HepG2 (cell line): ENCODE data around the gene CD19. TPM values are rescaled to one million over a fixed set of nuclear protein-coding genes. Genes with fewer than 3 reads are reported as not detected.

ENCODE experiments used
- CENPBD1 ChIP-seq: sonication (generic); formaldehyde crosslinking; IDR thresholded peaks from 2 replicates; pipeline ENCODE4 v1.8.0; 2022; ENCODE audit warnings: missing genetic modification reagents, low read depth, mild to moderate bottlenecking, borderline replicate concordance
- CTCF ChIP-seq: sonication (generic); formaldehyde crosslinking; IDR thresholded peaks from 2 replicates; pipeline ENCODE4 v1.5.0; 2020; ENCODE audit warnings: mild to moderate bottlenecking, missing genetic modification reagents, moderate library complexity
- DPF2 ChIP-seq: sonication (generic); formaldehyde crosslinking; IDR thresholded peaks from 2 replicates; pipeline ENCODE4 v1.4.0; 2020; ENCODE audit warnings: mild to moderate bottlenecking, low read depth, missing genetic modification reagents, borderline replicate concordance
- GRHL1 ChIP-seq: sonication (generic); formaldehyde crosslinking; conservative IDR thresholded peaks from 2 replicates; pipeline ENCODE4 v1.8.0; 2022; ENCODE audit warnings: missing genetic modification reagents
- NFATC3 ChIP-seq: sonication (generic); formaldehyde crosslinking; IDR thresholded peaks from 2 replicates; pipeline ENCODE4 v1.5.1; 2020; ENCODE audit warnings: mild to moderate bottlenecking, missing genetic modification reagents
- PRDM10 ChIP-seq: sonication (generic); formaldehyde crosslinking; IDR thresholded peaks from 2 replicates; pipeline ENCODE4 v1.4.0; 2020; ENCODE audit warnings: low read depth, missing genetic modification reagents
- TRIM24 ChIP-seq: sonication (generic); formaldehyde crosslinking; IDR thresholded peaks from 2 replicates; pipeline ENCODE4 v1.8.0; 2022; ENCODE audit warnings: mild to moderate bottlenecking, missing genetic modification reagents
- ZBTB33 ChIP-seq: sonication (generic); formaldehyde crosslinking; IDR thresholded peaks from 2 replicates; pipeline ENCODE4 v1.4.0; 2020; ENCODE audit warnings: missing genetic modification reagents
- ZNF230 ChIP-seq: sonication (generic); formaldehyde crosslinking; IDR thresholded peaks from 2 replicates; pipeline ENCODE4 v1.4.0; 2020; ENCODE audit warnings: mild to moderate bottlenecking, missing genetic modification reagents
- ZNF253 ChIP-seq: sonication (generic); formaldehyde crosslinking; IDR thresholded peaks from 2 replicates; pipeline ENCODE4 v1.8.0; 2022; ENCODE audit warnings: mild to moderate bottlenecking, missing genetic modification reagents, borderline replicate concordance
- ZNF530 ChIP-seq: sonication (generic); formaldehyde crosslinking; IDR thresholded peaks from 2 replicates; pipeline ENCODE4 v1.5.0; 2020; ENCODE audit warnings: low read depth, mild to moderate bottlenecking, missing genetic modification reagents
- ZNF703 ChIP-seq: sonication (generic); formaldehyde crosslinking; IDR thresholded peaks from 2 replicates; pipeline ENCODE4 v1.5.1; 2020; ENCODE audit warnings: missing genetic modification reagents, mild to moderate bottlenecking, moderate library complexity, borderline replicate concordance
- ZNF710 ChIP-seq: sonication (generic); formaldehyde crosslinking; IDR thresholded peaks from 2 replicates; pipeline ENCODE4 v1.5.0; 2020; ENCODE audit warnings: mild to moderate bottlenecking, missing genetic modification reagents, borderline replicate concordance
- ZSCAN29 ChIP-seq: sonication (generic); formaldehyde crosslinking; conservative IDR thresholded peaks from 2 replicates; pipeline ENCODE4 v1.4.0; 2020; ENCODE audit warnings: mild to moderate bottlenecking, missing genetic modification reagents
- polyA plus RNA-seq, 8 experiments: library from polyadenylated mRNA; depleted of rRNA in 3 of 8; stranded (reverse) in 7 of 8; unstranded in 1 of 8; fragments of >200 nt; fragmentation: Illumina TruSeq in 4 of 8; extraction: Trizol in 4 of 8; gene quantifications; 2 replicates each; pipeline versions ENCODE4 v1.2.1 to v1.2.3, GENCODE V29; 2011 to 2016; ENCODE audit warnings: low read depth in 4 of 8, missing spikeins in 1 of 8, mixed read lengths in 1 of 8; ENCODE audit not compliant: insufficient read depth in 1 of 8
- total RNA-seq, 5 experiments: library from RNA; depleted of rRNA; stranded (reverse); fragments of >200 nt; fragmentation: Illumina TruSeq; extraction: Trizol; gene quantifications; 2 replicates each; pipeline ENCODE4 v1.2.3, GENCODE V29; 2016; ENCODE audit warnings: low read depth in 1 of 5

Gene CD19
- total and polyA plus RNA-seq, 2 of the 13 experiments (the other 11 are each of a cell fraction or from before 2014, with no cell fraction given): 0.55 to 1.1 TPM

- TF ChIP-seq CENPBD1 (CRISPR knock-in tag) (no peak), DPF2 (CRISPR knock-in tag) (no peak), ZNF710 (CRISPR knock-in tag) (no peak), ZNF253 (CRISPR knock-in tag) (no peak), ZNF530 (CRISPR knock-in tag) (no peak), ZBTB33 (CRISPR knock-in tag) (no peak), ZSCAN29 (CRISPR knock-in tag) (no peak), ZNF703 (CRISPR knock-in tag) (no peak), ZNF230 (CRISPR knock-in tag) (no peak), TRIM24 (CRISPR knock-in tag) (no peak), CTCF (CRISPR knock-in tag) (no peak), GRHL1 (CRISPR knock-in tag) (no peak), NFATC3 (CRISPR knock-in tag) (no peak), PRDM10 (CRISPR knock-in tag) (no peak)
These were observed 7.9 kb upstream of the CD19 start (continued) for GRCh38 chr16:28923652-28924398.
